K562 (cell line): Measurements from ENCODE around the gene S100A7A. TPM values are rescaled to one million over a fixed set of nuclear protein-coding genes. Genes with fewer than 3 reads are reported as not detected.
A peak's percentile ranks its signal among the peaks of the same experiment; 100 is the strongest.

Source experiments
- ATAC-seq: fragments of 200-7000 bp; cut with Tn5 transposase; 3 replicates; pipeline ENCODE4 v1.9.1; 2020; ENCODE audit warnings: moderate library complexity
- BruUV-seq: library from RNA; stranded (reverse); fragments of 400-500 nt; replicated peaks from 2 replicates; lab custom pipeline; 2021; lab: Mats Ljungman, UMichigan
- CTCF ChIA-PET: fragments of 300-600 bp; formaldehyde crosslinking; extraction: SDS; loops from one replicate; lab custom pipeline; 2021; ENCODE audit warnings: low intra/inter-chr PET ratio; lab: Yijun Ruan, JAX
- POLR2A ChIA-PET: fragments of 300-600, 350-650 bp; sonication (Branson Sonifier 250); formaldehyde crosslinking; extraction: SDS; loops from one replicate; lab custom pipeline; 2021; ENCODE audit warnings: antibody characterized with exemption, inconsistent platforms; lab: Yijun Ruan, JAX
- DNase-seq, 4 experiments: peaks; one replicate each; pipeline versions ENCODE4 v3.0.0 to v3.0.0-alpha.2; 2011 to 2018; ENCODE audit warnings: low spot score in 3 of 4, mixed read lengths in 3 of 4; ENCODE audit errors: extremely low read depth in 1 of 4
- FAIRE-seq: peaks from 2 replicates; lab custom pipeline; 2011; peaks lifted over from hg19 to GRCh38; lab: Jason Lieb, UNC
- H2AFZ ChIP-seq: 2 replicates; pipeline ENCODE4 v1.6.0; 2011; ENCODE audit warnings: low read depth, low read length, control low read depth, inconsistent platforms
- H3K27ac ChIP-seq: fragments of 200-600 bp; 3 replicates; pipeline ENCODE4 v1.8.0; 2011; ENCODE audit warnings: low read depth, mild to moderate bottlenecking, control low read depth, inconsistent platforms, low read length, moderate library complexity, mixed read lengths; ENCODE audit errors: extremely low read depth
- H3K27me3 ChIP-seq, 2 experiments: fragments of 300-600 bp in 1 of 2; 2 replicates in 1 of 2; 3 replicates in 1 of 2; pipeline versions ENCODE4 v1.6.0 to v1.8.0; 2011; ENCODE audit warnings: inconsistent platforms in 2 of 2, low read length in 2 of 2, mild to moderate bottlenecking in 1 of 2, mixed read lengths in 1 of 2, moderate library complexity in 1 of 2; ENCODE audit not compliant: control insufficient read depth in 2 of 2, insufficient read depth in 2 of 2
- H3K36me3 ChIP-seq: fragments of 300-600 bp; 3 replicates; pipeline ENCODE4 v1.8.0; 2011; ENCODE audit warnings: mild to moderate bottlenecking, low read length, inconsistent platforms; ENCODE audit not compliant: control insufficient read depth, insufficient read depth
- H3K4me1 ChIP-seq, 2 experiments: fragments of 200-600 bp in 1 of 2; replicated peaks in 1 of 2; 2 replicates in 1 of 2; 3 replicates in 1 of 2; pipeline versions ENCODE4 v1.5.1 to v1.8.0; 2011; ENCODE audit warnings: inconsistent platforms in 2 of 2, low read length in 2 of 2, mild to moderate bottlenecking in 1 of 2, mixed read lengths in 1 of 2, moderate library complexity in 1 of 2; ENCODE audit not compliant: control insufficient read depth in 2 of 2, insufficient read depth in 2 of 2
- H3K4me2 ChIP-seq: 2 replicates; pipeline ENCODE4 v1.6.1; 2011; ENCODE audit warnings: low read length, control low read depth, inconsistent platforms, mixed read lengths; ENCODE audit not compliant: insufficient read depth
- H3K4me3 ChIP-seq: fragments of 200-600 bp; sonication (generic), shearing (Covaris generic); 2 replicates; pipeline ENCODE4 v1.5.1; 2016; ENCODE audit warnings: control low read depth, inconsistent platforms
- H3K79me2 ChIP-seq: fragments of 200-600 bp; 3 replicates; pipeline ENCODE4 v1.8.0; 2011; ENCODE audit warnings: low read length, inconsistent platforms; ENCODE audit not compliant: control insufficient read depth, insufficient read depth
- H3K9ac ChIP-seq, 2 experiments: 2 replicates each; pipeline versions ENCODE4 v1.6.0 to v1.6.1; 2011; ENCODE audit warnings: low read depth in 2 of 2, low read length in 2 of 2, control low read depth in 1 of 2, inconsistent platforms in 1 of 2, mild to moderate bottlenecking in 1 of 2, mixed read lengths in 1 of 2; ENCODE audit not compliant: insufficient read depth in 1 of 2
- H3K9me1 ChIP-seq: one replicate; pipeline ENCODE4 v1.6.0; 2011; ENCODE audit warnings: inconsistent platforms, mild to moderate bottlenecking, low read length, moderate library complexity; ENCODE audit not compliant: control insufficient read depth, insufficient read depth
- H3K9me3 ChIP-seq: replicated peaks from 2 replicates; pipeline ENCODE4 v1.5.1; 2011; ENCODE audit warnings: low read depth, low read length, inconsistent platforms; ENCODE audit not compliant: control insufficient read depth, insufficient read depth
- H4K20me1 ChIP-seq: replicated peaks from 2 replicates; pipeline ENCODE4 v1.6.1; 2011; ENCODE audit warnings: low read length, inconsistent platforms, mixed read lengths; ENCODE audit not compliant: control insufficient read depth, insufficient read depth
- E2F8 ChIP-seq: fragments of 450-650 bp; IDR thresholded peaks from 2 replicates; pipeline ENCODE4 v1.7.1; 2018; ENCODE audit warnings: mild to moderate bottlenecking, low read depth; ENCODE audit not compliant: partially characterized antibody
- FIP1L1 ChIP-seq: fragments of 200-400 bp; formaldehyde crosslinking; IDR thresholded peaks from 2 replicates; pipeline ENCODE4 v1.6.1; 2018; ENCODE audit warnings: mild to moderate bottlenecking, low read depth, low read length; ENCODE audit not compliant: poor library complexity, severe bottlenecking
- MYBL2 ChIP-seq, 2 experiments: fragments of 450-650 bp in 1 of 2; sonication (generic) in 1 of 2; formaldehyde crosslinking in 1 of 2; IDR thresholded peaks; 2 replicates each; pipeline versions ENCODE4 v1.6.1 to v1.8.1; 2017 to 2022; ENCODE audit warnings: borderline replicate concordance in 1 of 2, inconsistent platforms in 1 of 2, low read depth in 1 of 2, mild to moderate bottlenecking in 1 of 2, missing genetic modification reagents in 1 of 2, moderate library complexity in 1 of 2
- SMARCC2 ChIP-seq: fragments of 450-650 bp; IDR thresholded peaks from 2 replicates; pipeline ENCODE4 v1.6.1; 2017; ENCODE audit warnings: antibody characterized with exemption, moderate library complexity, mild to moderate bottlenecking, low read depth
- TRIM28 ChIP-seq: fragments of 450-650 bp; IDR thresholded peaks from 2 replicates; pipeline ENCODE4 v1.6.1; 2017
- USF1 ChIP-seq: sonication (generic); formaldehyde crosslinking; IDR thresholded peaks from 2 replicates; pipeline ENCODE4 v1.9.0; 2022; ENCODE audit warnings: mild to moderate bottlenecking, missing genetic modification reagents
- ZFP1 ChIP-seq: fragments of 450-650 bp; formaldehyde crosslinking; IDR thresholded peaks from 2 replicates; pipeline ENCODE4 v1.4.0; 2020; ENCODE audit warnings: mild to moderate bottlenecking, mixed read lengths
- WGBS: fragments of 100-300 bp; shearing (Covaris generic); methylation state at CpG from one replicate; pipeline ENCODE4 v1.1.6; 2016; ENCODE audit warnings: low coverage, mixed read lengths; ENCODE audit not compliant: insufficient coverage; ENCODE audit errors: missing lambda C conversion rate; 5-methylcytosine and 5-hydroxymethylcytosine counted together
- in situ Hi-C: fragments of 300-500 bp; cut with MboI; formaldehyde crosslinking; loops from 4 replicates; pipeline ENCODE4 v1.15.0; 2018; ENCODE audit warnings: inconsistent platforms, mixed read lengths
- intact Hi-C: fragments of 100-400 bp; cut with micrococcal nuclease; formaldehyde crosslinking; loops from 2 replicates; pipeline ENCODE4 v1.14.2; 2022
- polyA plus RNA-seq, 8 experiments: library from polyadenylated mRNA; depleted of rRNA in 4 of 8; stranded (reverse) in 5 of 8; unstranded in 3 of 8; fragments of >200 nt; fragmentation: Nextera tagmentation in 2 of 8; fragmentation: Illumina TruSeq in 1 of 8; extraction: Ambion mirVana in 2 of 8; extraction: Trizol in 1 of 8; gene quantifications; 2 replicates each; pipeline versions ENCODE4 v1.2.1 to v1.2.3, GENCODE V29; 2011 to 2014; ENCODE audit warnings: inconsistent platforms in 1 of 8, missing spikeins in 1 of 8
- total RNA-seq, 7 experiments: library from RNA; depleted of rRNA in 6 of 7; stranded (reverse); fragments of >200 nt in 6 of 7; fragmentation: Illumina TruSeq in 2 of 7; extraction: Trizol in 2 of 7; gene quantifications; 2 replicates each; pipeline versions ENCODE4 v1.2.1 to v1.2.3, GENCODE V29; 2011 to 2021; ENCODE audit warnings: low replicate concordance in 1 of 7
- TF ChIP-seq, protein P1 (sequence below): fragments of 450-650 bp; formaldehyde crosslinking; IDR thresholded peaks from 2 replicates; pipeline ENCODE4 v1.4.0; 2020; ENCODE audit warnings: mild to moderate bottlenecking, mixed read lengths

The S100A7A gene
- total and polyA plus RNA-seq, 9 of the 15 experiments (the other 6 are each of a cell fraction or from before 2014, with no cell fraction given): not detected

DNA sequence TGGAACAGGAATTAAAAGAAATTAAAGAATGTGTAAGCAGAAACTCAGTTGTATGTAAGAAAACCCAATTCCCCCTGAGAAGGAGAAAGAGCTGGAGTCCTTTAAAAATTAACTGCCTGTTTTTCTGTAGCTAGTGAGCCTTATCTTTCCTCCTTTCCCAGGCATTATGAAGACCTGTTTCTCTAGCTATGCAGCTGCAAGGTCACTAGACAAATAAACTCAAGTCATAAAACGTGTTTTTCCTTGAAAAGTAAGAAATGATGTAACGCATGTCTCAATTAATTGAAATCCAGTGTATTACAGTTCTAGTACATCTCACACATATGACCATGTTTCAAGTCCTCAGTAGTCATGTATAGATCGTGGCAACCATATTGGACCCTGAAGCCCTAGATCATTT is 46.2 kb upstream of the S100A7A start:
- intact Hi-C loops (no loop called here), in situ Hi-C loops (no loop called here)
- H3K4me1 ChIP-seq: no peaks in the 10 kb centered on the region
- H4K20me1 ChIP-seq: no peaks in the 10 kb centered on the region
- FAIRE-seq: peak; percentile 44
- H3K27ac ChIP-seq: no peak overlapping the region
- no peak overlapping the region for H3K4me2 ChIP-seq
- TF ChIP-seq SMARCC2 (no peak), MYBL2 (IDR thresholded peaks at IDR 0.05; ENCODE audit: low read depth) (no peak), MYBL2 (CRISPR knock-in tag; IDR thresholded peaks at IDR 0.05; ENCODE audit: borderline replicate concordance) (no peak), ZFP1 (no peak), USF1 (CRISPR knock-in tag) (no peak), FIP1L1 (no peak), E2F8 (no peak), TRIM28 (no peak)
- TF ChIP-seq, protein P1, sequence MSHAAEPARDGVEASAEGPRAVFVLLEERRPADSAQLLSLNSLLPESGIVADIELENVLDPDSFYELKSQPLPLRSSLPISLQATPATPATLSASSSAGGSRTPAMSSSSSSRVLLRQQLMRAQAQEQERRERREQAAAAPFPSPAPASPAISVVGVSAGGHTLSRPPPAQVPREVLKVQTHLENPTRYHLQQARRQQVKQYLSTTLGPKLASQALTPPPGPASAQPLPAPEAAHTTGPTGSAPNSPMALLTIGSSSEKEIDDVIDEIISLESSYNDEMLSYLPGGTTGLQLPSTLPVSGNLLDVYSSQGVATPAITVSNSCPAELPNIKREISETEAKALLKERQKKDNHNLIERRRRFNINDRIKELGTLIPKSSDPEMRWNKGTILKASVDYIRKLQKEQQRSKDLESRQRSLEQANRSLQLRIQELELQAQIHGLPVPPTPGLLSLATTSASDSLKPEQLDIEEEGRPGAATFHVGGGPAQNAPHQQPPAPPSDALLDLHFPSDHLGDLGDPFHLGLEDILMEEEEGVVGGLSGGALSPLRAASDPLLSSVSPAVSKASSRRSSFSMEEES (CRISPR knock-in tag): no peak
- H3K36me3 ChIP-seq: no peaks in the 10 kb centered on the region
- H3K27me3 ChIP-seq: peaks cover 3 to 30% of the 10 kb centered on the region in 2 experiments; a peak in 4 of 5 replicates
- H3K79me2 ChIP-seq: no peaks in the 10 kb centered on the region
- no peak for DNase-seq
- ChIA-PET POLR2A (no interaction called here), CTCF (no interaction called here)
- H2AFZ ChIP-seq: no peak overlapping the region
- BruUV-seq: no TSS peak
- no peaks in the 10 kb centered on the region for H3K9me3 ChIP-seq
- ATAC-seq: no peak
- no peaks in the 10 kb centered on the region for H3K9me1 ChIP-seq
- H3K4me3 ChIP-seq: no peak overlapping the region
- no peak overlapping the region for H3K9ac ChIP-seq
- WGBS: 0% methylated on average over 3 of the region's 3 CpGs
